GM12878 (cell line): ENCODE measurements around the gene WDR74. TPM values are rescaled to one million over a fixed set of nuclear protein-coding genes. Genes with fewer than 3 reads are reported as not detected.

ENCODE experiments used
- ATAC-seq: fragments of 200-7000 bp; cut with Tn5 transposase; 3 replicates; pipeline ENCODE4 v1.9.1; 2020; ENCODE audit warnings: mild to moderate bottlenecking, moderate library complexity
- BruUV-seq: library from RNA; stranded (reverse); fragments of 400-500 nt; replicated peaks from 2 replicates; lab custom pipeline; 2021; lab: Mats Ljungman, UMichigan
- CTCF ChIA-PET: fragments of 300-600 bp; sonication (Branson Sonifier 250); formaldehyde crosslinking; extraction: SDS; loops from one replicate; lab custom pipeline; 2021; ENCODE audit warnings: inconsistent platforms; lab: Yijun Ruan, JAX
- POLR2A ChIA-PET: fragments of 350-600 bp; formaldehyde crosslinking; extraction: SDS; loops from one replicate; lab custom pipeline; 2021; ENCODE audit warnings: inconsistent platforms; lab: Charles Lee
- RAD21 ChIA-PET: fragments of 300-600 bp; sonication (Branson Sonifier 250); formaldehyde crosslinking; loops from one replicate; lab custom pipeline; 2023; ENCODE audit warnings: antibody characterized with exemption; ENCODE audit not compliant: unreplicated experiment; lab: Charles Lee
- SMC1A ChIA-PET: fragments of 300-600 bp; sonication (Branson Sonifier 250); formaldehyde crosslinking; loops from one replicate; lab custom pipeline; 2023; ENCODE audit not compliant: unreplicated experiment, uncharacterized antibody; lab: Charles Lee
- DNase-seq: peaks from one replicate; pipeline ENCODE4 v3.0.0-alpha.2; 2011; ENCODE audit warnings: low read depth, low spot score
- FAIRE-seq: peaks from 3 replicates; lab custom pipeline; 2011; peaks lifted over from hg19 to GRCh38; lab: Jason Lieb, UNC
- H2AFZ ChIP-seq: 2 replicates; pipeline ENCODE4 v1.6.0; 2011; ENCODE audit warnings: low read depth, low read length, control low read depth; ENCODE audit not compliant: control insufficient read depth
- H3K27ac ChIP-seq: 2 replicates; pipeline ENCODE4 v1.5.1; 2011; ENCODE audit warnings: control low read depth; ENCODE audit not compliant: control insufficient read depth, insufficient read depth
- H3K27me3 ChIP-seq, 2 experiments: replicated peaks in 1 of 2; 2 replicates each; pipeline versions ENCODE4 v1.6.0 to v1.6.1; 2011; ENCODE audit warnings: low read length in 1 of 2; ENCODE audit not compliant: control insufficient read depth in 2 of 2, insufficient read depth in 2 of 2
- H3K36me3 ChIP-seq, 2 experiments: 2 replicates each; pipeline ENCODE4 v1.5.1; 2011; ENCODE audit warnings: low read length in 1 of 2; ENCODE audit not compliant: control insufficient read depth in 2 of 2, insufficient read depth in 2 of 2
- H3K4me1 ChIP-seq: 2 replicates; pipeline ENCODE4 v1.6.1; 2011; ENCODE audit warnings: mild to moderate bottlenecking, low read length, moderate library complexity, mixed read lengths; ENCODE audit not compliant: control insufficient read depth, insufficient read depth
- H3K4me2 ChIP-seq: 2 replicates; pipeline ENCODE4 v1.6.0; 2011; ENCODE audit warnings: control low read depth; ENCODE audit not compliant: control insufficient read depth, insufficient read depth
- H3K4me3 ChIP-seq: fragments of 200-600 bp; sonication (generic); 2 replicates; pipeline ENCODE4 v1.5.1; 2016
- H3K79me2 ChIP-seq: 2 replicates; pipeline ENCODE4 v1.6.0; 2011; ENCODE audit warnings: low read length; ENCODE audit not compliant: control insufficient read depth, insufficient read depth
- H3K9ac ChIP-seq: 2 replicates; pipeline ENCODE4 v1.8.0; 2011; ENCODE audit warnings: low read length, control low read depth, mixed read lengths; ENCODE audit not compliant: control insufficient read depth, insufficient read depth
- H3K9me3 ChIP-seq: replicated peaks from 3 replicates; pipeline ENCODE4 v1.5.1; 2011; ENCODE audit warnings: mild to moderate bottlenecking, low read length; ENCODE audit not compliant: control insufficient read depth, insufficient read depth
- H4K20me1 ChIP-seq: 2 replicates; pipeline ENCODE4 v1.6.0; 2011; ENCODE audit not compliant: control insufficient read depth, insufficient read depth
- CHD2 ChIP-seq: IDR thresholded peaks from 2 replicates; pipeline ENCODE4 v1.6.1; 2011; ENCODE audit warnings: low read depth, low read length, improper control_type of control experiment, borderline replicate concordance
- GABPA ChIP-seq: IDR thresholded peaks from 2 replicates; pipeline ENCODE4 v1.6.1; 2014; ENCODE audit warnings: antibody characterized with exemption, low read depth, mild to moderate bottlenecking, inconsistent platforms
- KAT2A ChIP-seq: conservative IDR thresholded peaks from 2 replicates; pipeline ENCODE4 v1.6.1; 2011; ENCODE audit warnings: low read depth, low read length; ENCODE audit not compliant: control insufficient read depth
- MXI1 ChIP-seq: fragments of 150-350 bp; IDR thresholded peaks from 2 replicates; pipeline ENCODE4 v1.6.1; 2011; ENCODE audit warnings: low read depth, mild to moderate bottlenecking, inconsistent platforms, low read length, improper control_type of control experiment
- NFXL1 ChIP-seq: fragments of 450-650 bp; IDR thresholded peaks from 2 replicates; pipeline ENCODE4 v1.6.1; 2017; ENCODE audit warnings: antibody characterized with exemption, mild to moderate bottlenecking, borderline replicate concordance
- PAX5 ChIP-seq: IDR thresholded peaks from 2 replicates; pipeline ENCODE4 v1.6.1; 2011; ENCODE audit warnings: low read depth, low read length, borderline replicate concordance
- ZNF24 ChIP-seq: fragments of 450-650 bp; IDR thresholded peaks from 2 replicates; pipeline ENCODE4 v1.6.1; 2017; ENCODE audit warnings: antibody characterized with exemption, mild to moderate bottlenecking
- ZNF274 ChIP-seq: IDR thresholded peaks from one replicate; pipeline ENCODE4 v1.8.0; 2011; ENCODE audit not compliant: insufficient read length, insufficient read depth
- WGBS: methylation state at CpG from one replicate; pipeline ENCODE4 v1.1.6; 2016; ENCODE audit warnings: low lambda C conversion rate; ENCODE audit not compliant: insufficient replicate concordance, insufficient coverage; ENCODE audit errors: missing lambda C conversion rate; 5-methylcytosine and 5-hydroxymethylcytosine counted together
- in situ Hi-C: fragments of 300-500 bp; cut with MboI; formaldehyde crosslinking; loops from 9 replicates; pipeline ENCODE4 v1.14.3; 2018; ENCODE audit warnings: mixed read lengths
- intact Hi-C: fragments of 100-400 bp; cut with micrococcal nuclease; formaldehyde crosslinking; loops from one replicate; pipeline ENCODE4 v1.14.2; 2022; ENCODE audit not compliant: unreplicated experiment
- polyA plus RNA-seq, 11 experiments: library from polyadenylated mRNA; depleted of rRNA in 4 of 11; unstranded in 6 of 11; stranded (reverse) in 5 of 11; fragments of >200 nt; fragmentation: Nextera tagmentation in 4 of 11; fragmentation: Illumina TruSeq in 1 of 11; extraction: Ambion mirVana in 4 of 11; extraction: Trizol in 1 of 11; gene quantifications; 1 replicate in 1 of 11; 2 replicates in 10 of 11; pipeline versions ENCODE4 v1.2.1 to v1.2.3, GENCODE V29; 2011 to 2016; ENCODE audit warnings: inconsistent platforms in 2 of 11, missing spikeins in 2 of 11, low read depth in 1 of 11
- total RNA-seq, 4 experiments: library from RNA; depleted of rRNA in 3 of 4; stranded (reverse); fragments of >200 nt in 3 of 4; fragmentation: Illumina TruSeq in 1 of 4; extraction: Trizol in 1 of 4; gene quantifications; 2 replicates each; pipeline versions ENCODE4 v1.2.1 to v1.2.3, GENCODE V29; 2013 to 2021
- TF ChIP-seq, protein P1 (sequence below): fragments of 450-650 bp; formaldehyde crosslinking; IDR thresholded peaks from 2 replicates; pipeline ENCODE4 v1.4.0; 2022; ENCODE audit warnings: mild to moderate bottlenecking, moderate library complexity
- TF ChIP-seq, protein P2 (sequence below): fragments of 450-650 bp; formaldehyde crosslinking; IDR thresholded peaks from 2 replicates; pipeline ENCODE4 v1.4.0; 2020; ENCODE audit warnings: mild to moderate bottlenecking, moderate library complexity
- TF ChIP-seq, protein P3 (sequence below): fragments of 450-650 bp; IDR thresholded peaks from 2 replicates; pipeline ENCODE4 v1.6.1; 2017; ENCODE audit warnings: mild to moderate bottlenecking, moderate library complexity

Gene WDR74
- total and polyA plus RNA-seq, 10 of the 15 experiments (the other 5 are each of a cell fraction or from before 2014, with no cell fraction given) = 18.2 to 103 (median 60.7) TPM

DNA sequence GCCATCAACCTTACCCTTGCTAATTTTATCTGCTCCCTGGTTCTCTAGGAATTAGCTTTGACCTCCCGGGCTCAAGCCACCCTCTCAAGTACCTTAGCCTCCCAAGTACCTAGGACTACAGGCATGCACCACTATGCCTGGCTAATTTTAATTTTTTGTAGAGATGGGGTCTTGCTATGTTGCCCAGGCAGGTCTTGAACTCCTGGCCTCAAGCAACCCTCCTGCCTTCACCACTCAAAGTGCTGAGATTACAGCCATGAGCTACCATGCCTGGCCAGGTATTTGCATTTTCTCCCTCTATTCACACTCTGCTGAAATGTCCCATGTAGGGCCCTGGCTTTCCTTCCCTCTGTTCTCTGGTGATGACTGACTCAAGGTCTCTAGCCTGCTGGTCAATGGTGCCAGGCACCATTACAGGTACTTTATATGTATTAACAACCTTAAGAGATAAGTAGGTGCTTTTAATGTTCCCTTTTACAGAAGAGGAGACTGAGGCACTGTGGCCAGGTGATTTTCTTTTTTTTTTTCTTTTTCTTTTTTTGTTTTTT lies 8.5 kb upstream of the WDR74 start:
- Histone ChIP-seq H3K9me3 (no peaks in the 10 kb centered on the region), H4K20me1 (no peaks in the 10 kb centered on the region), H3K4me1 (peaks cover 14% of the 10 kb centered on the region), H3K9ac (no peak overlapping the region), H3K36me3 (peaks cover 9 to 14% of the 10 kb centered on the region in 2 experiments), H2AFZ (no peak overlapping the region), H3K27ac (no peak overlapping the region), H3K4me2 (no peak overlapping the region), H3K79me2 (peaks cover 14% of the 10 kb centered on the region), H3K4me3 (no peak overlapping the region), H3K27me3 (no peaks in the 10 kb centered on the region)
- ChIA-PET CTCF (interaction anchor here (0.7 to 1.7 kb wide), 2 partner anchors 14 to 61 kb away, joined by 3 to 4 read pairs; no protein-coding TSS in a partner anchor), SMC1A (no interaction called here), POLR2A (interaction anchor here (0.9 to 1.5 kb wide), 3 partner anchors 9 to 227 kb away, joined by 3 to 8 read pairs (median 3); no protein-coding TSS in a partner anchor), RAD21 (interaction anchor here (0.6 kb wide), 1 partner anchor 179 kb away, joined by 3 read pairs; no protein-coding TSS in a partner anchor)
- DNase-seq (no peak), FAIRE-seq (no peak), ATAC-seq (no peak)
- intact Hi-C loops = no loop called here
- no TSS peak for BruUV-seq
- WGBS = 36% methylated on average over 1 of the region's 1 CpG
- TF ChIP-seq CHD2 (no peak), KAT2A (no peak), PAX5 (no peak), ZNF274 (no peak), NFXL1 (no peak), MXI1 (no peak), GABPA (no peak), ZNF24 (no peak)
- TF ChIP-seq, protein P1, sequence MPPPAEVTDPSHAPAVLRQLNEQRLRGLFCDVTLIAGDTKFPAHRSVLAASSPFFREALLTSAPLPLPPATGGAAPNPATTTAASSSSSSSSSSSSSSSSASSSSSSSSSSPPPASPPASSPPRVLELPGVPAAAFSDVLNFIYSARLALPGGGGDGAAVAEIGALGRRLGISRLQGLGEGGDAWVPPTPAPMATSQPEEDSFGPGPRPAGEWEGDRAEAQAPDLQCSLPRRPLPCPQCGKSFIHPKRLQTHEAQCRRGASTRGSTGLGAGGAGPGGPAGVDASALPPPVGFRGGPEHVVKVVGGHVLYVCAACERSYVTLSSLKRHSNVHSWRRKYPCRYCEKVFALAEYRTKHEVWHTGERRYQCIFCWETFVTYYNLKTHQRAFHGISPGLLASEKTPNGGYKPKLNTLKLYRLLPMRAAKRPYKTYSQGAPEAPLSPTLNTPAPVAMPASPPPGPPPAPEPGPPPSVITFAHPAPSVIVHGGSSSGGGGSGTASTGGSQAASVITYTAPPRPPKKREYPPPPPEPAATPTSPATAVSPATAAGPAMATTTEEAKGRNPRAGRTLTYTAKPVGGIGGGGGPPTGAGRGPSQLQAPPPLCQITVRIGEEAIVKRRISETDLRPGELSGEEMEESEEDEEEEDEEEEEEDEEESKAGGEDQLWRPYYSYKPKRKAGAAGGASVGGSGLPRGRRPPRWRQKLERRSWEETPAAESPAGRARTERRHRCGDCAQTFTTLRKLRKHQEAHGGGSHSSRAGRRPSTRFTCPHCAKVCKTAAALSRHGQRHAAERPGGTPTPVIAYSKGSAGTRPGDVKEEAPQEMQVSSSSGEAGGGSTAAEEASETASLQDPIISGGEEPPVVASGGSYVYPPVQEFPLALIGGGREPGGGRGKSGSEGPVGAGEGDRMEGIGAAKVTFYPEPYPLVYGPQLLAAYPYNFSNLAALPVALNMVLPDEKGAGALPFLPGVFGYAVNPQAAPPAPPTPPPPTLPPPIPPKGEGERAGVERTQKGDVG (CRISPR knock-in tag) = no peak
- TF ChIP-seq, protein P2, sequence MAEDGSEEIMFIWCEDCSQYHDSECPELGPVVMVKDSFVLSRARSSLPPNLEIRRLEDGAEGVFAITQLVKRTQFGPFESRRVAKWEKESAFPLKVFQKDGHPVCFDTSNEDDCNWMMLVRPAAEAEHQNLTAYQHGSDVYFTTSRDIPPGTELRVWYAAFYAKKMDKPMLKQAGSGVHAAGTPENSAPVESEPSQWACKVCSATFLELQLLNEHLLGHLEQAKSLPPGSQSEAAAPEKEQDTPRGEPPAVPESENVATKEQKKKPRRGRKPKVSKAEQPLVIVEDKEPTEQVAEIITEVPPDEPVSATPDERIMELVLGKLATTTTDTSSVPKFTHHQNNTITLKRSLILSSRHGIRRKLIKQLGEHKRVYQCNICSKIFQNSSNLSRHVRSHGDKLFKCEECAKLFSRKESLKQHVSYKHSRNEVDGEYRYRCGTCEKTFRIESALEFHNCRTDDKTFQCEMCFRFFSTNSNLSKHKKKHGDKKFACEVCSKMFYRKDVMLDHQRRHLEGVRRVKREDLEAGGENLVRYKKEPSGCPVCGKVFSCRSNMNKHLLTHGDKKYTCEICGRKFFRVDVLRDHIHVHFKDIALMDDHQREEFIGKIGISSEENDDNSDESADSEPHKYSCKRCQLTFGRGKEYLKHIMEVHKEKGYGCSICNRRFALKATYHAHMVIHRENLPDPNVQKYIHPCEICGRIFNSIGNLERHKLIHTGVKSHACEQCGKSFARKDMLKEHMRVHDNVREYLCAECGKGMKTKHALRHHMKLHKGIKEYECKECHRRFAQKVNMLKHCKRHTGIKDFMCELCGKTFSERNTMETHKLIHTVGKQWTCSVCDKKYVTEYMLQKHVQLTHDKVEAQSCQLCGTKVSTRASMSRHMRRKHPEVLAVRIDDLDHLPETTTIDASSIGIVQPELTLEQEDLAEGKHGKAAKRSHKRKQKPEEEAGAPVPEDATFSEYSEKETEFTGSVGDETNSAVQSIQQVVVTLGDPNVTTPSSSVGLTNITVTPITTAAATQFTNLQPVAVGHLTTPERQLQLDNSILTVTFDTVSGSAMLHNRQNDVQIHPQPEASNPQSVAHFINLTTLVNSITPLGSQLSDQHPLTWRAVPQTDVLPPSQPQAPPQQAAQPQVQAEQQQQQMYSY = no peak
- TF ChIP-seq, protein P3, sequence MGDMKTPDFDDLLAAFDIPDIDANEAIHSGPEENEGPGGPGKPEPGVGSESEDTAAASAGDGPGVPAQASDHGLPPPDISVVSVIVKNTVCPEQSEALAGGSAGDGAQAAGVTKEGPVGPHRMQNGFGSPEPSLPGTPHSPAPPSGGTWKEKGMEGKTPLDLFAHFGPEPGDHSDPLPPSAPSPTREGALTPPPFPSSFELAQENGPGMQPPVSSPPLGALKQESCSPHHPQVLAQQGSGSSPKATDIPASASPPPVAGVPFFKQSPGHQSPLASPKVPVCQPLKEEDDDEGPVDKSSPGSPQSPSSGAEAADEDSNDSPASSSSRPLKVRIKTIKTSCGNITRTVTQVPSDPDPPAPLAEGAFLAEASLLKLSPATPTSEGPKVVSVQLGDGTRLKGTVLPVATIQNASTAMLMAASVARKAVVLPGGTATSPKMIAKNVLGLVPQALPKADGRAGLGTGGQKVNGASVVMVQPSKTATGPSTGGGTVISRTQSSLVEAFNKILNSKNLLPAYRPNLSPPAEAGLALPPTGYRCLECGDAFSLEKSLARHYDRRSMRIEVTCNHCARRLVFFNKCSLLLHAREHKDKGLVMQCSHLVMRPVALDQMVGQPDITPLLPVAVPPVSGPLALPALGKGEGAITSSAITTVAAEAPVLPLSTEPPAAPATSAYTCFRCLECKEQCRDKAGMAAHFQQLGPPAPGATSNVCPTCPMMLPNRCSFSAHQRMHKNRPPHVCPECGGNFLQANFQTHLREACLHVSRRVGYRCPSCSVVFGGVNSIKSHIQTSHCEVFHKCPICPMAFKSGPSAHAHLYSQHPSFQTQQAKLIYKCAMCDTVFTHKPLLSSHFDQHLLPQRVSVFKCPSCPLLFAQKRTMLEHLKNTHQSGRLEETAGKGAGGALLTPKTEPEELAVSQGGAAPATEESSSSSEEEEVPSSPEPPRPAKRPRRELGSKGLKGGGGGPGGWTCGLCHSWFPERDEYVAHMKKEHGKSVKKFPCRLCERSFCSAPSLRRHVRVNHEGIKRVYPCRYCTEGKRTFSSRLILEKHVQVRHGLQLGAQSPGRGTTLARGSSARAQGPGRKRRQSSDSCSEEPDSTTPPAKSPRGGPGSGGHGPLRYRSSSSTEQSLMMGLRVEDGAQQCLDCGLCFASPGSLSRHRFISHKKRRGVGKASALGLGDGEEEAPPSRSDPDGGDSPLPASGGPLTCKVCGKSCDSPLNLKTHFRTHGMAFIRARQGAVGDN = no peak
- in situ Hi-C loops = no loop called here
